CD14-positive monocyte (primary cell): ENCODE measurements around the gene PPP2R2D. TPM values are rescaled to one million over a fixed set of nuclear protein-coding genes. Genes with fewer than 3 reads are reported as not detected.

Experiments used
- DNase-seq, 3 donors: peaks; one replicate each; pipeline ENCODE4 v3.0.0-alpha.2; 2011 to 2022
- H2AFZ ChIP-seq: 2 replicates; pipeline ENCODE4 v1.6.0; 2012; ENCODE audit warnings: mild to moderate bottlenecking, low read depth, low read length, inconsistent platforms; ENCODE audit not compliant: insufficient read depth, poor library complexity, severe bottlenecking
- H3K27ac ChIP-seq, 2 donors: 1 replicate in 1 of 2; 2 replicates in 1 of 2; pipeline ENCODE4 v1.5.1; 2012 to 2013; ENCODE audit warnings: low read length in 2 of 2, control low read depth in 1 of 2, inconsistent platforms in 1 of 2, low read depth in 1 of 2, mild to moderate bottlenecking in 1 of 2
- H3K27me3 ChIP-seq, 2 donors: one replicate each; pipeline versions ENCODE4 v1.6.0 to v1.6.1; 2011 to 2013; ENCODE audit warnings: low read length in 2 of 2; ENCODE audit not compliant: control insufficient read depth in 2 of 2, insufficient read depth in 2 of 2
- H3K36me3 ChIP-seq, 2 donors: replicated peaks in 1 of 2; 1 replicate in 1 of 2; 2 replicates in 1 of 2; pipeline versions ENCODE4 v1.5.1 to v1.6.1; 2012 to 2013; ENCODE audit warnings: low read length in 2 of 2, control low read depth in 1 of 2, inconsistent platforms in 1 of 2, mild to moderate bottlenecking in 1 of 2; ENCODE audit not compliant: insufficient read depth in 2 of 2, control insufficient read depth in 1 of 2
- H3K4me1 ChIP-seq, 2 donors: 1 replicate in 1 of 2; 2 replicates in 1 of 2; pipeline versions ENCODE4 v1.5.1 to v1.6.1; 2012 to 2013; ENCODE audit warnings: low read length in 2 of 2, control low read depth in 1 of 2, inconsistent platforms in 1 of 2, mild to moderate bottlenecking in 1 of 2, moderate library complexity in 1 of 2; ENCODE audit not compliant: insufficient read depth in 2 of 2, control insufficient read depth in 1 of 2
- H3K4me2 ChIP-seq: replicated peaks from 2 replicates; pipeline ENCODE3; 2012; ENCODE audit warnings: low read length, moderate library complexity, mild to moderate bottlenecking; ENCODE audit not compliant: poor library complexity, severe bottlenecking; ENCODE audit errors: extremely low read depth
- H3K4me3 ChIP-seq, 3 experiments: fragments of 200-600 bp in 1 of 3; sonication (generic) in 1 of 3; replicated peaks in 1 of 3; 1 replicate in 2 of 3; 2 replicates in 1 of 3; pipeline ENCODE4 v1.5.1; 2011 to 2013; ENCODE audit warnings: low read length in 3 of 3, mild to moderate bottlenecking in 3 of 3, control low read depth in 2 of 3, low read depth in 2 of 3, inconsistent platforms in 1 of 3, moderate library complexity in 1 of 3
- H3K79me2 ChIP-seq: 2 replicates; pipeline ENCODE4 v1.6.0; 2012; ENCODE audit warnings: mild to moderate bottlenecking, control low read depth, inconsistent platforms, low read length, moderate library complexity; ENCODE audit not compliant: insufficient read depth
- H3K9ac ChIP-seq: 2 replicates; pipeline ENCODE4 v1.6.0; 2017; ENCODE audit warnings: low read length, mild to moderate bottlenecking; ENCODE audit not compliant: insufficient read depth, poor library complexity, severe bottlenecking
- H3K9me3 ChIP-seq, 2 donors: replicated peaks in 1 of 2; 1 replicate in 1 of 2; 2 replicates in 1 of 2; pipeline versions ENCODE4 v1.5.1 to v1.6.1; 2012 to 2013; ENCODE audit warnings: low read length in 2 of 2, control low read depth in 1 of 2; ENCODE audit not compliant: control insufficient read depth in 1 of 2, insufficient read depth in 1 of 2
- H4K20me1 ChIP-seq: 2 replicates; pipeline ENCODE4 v1.6.0; 2012; ENCODE audit warnings: mild to moderate bottlenecking, low read length, control low read depth, moderate library complexity; ENCODE audit not compliant: insufficient read depth
- H3K27ac Mint-ChIP-seq, 7 donors: one replicate each; pipeline ENCODE4 v1.8.0; 2020; ENCODE audit warnings: mild to moderate bottlenecking in 7 of 7, mixed read lengths in 7 of 7, moderate library complexity in 6 of 7, inconsistent platforms in 2 of 7
- H3K27me3 Mint-ChIP-seq, 3 donors: one replicate each; pipeline ENCODE4 v1.8.0; 2021 to 2022; ENCODE audit warnings: low read depth in 3 of 3, mild to moderate bottlenecking in 3 of 3, mixed read lengths in 3 of 3, moderate library complexity in 3 of 3, inconsistent platforms in 1 of 3
- H3K36me3 Mint-ChIP-seq, 2 donors: one replicate each; pipeline ENCODE4 v1.8.0; 2020; ENCODE audit warnings: mixed read lengths in 2 of 2, inconsistent platforms in 1 of 2, mild to moderate bottlenecking in 1 of 2
- H3K4me1 Mint-ChIP-seq: one replicate; pipeline ENCODE4 v1.8.0; 2020; ENCODE audit warnings: mild to moderate bottlenecking, mixed read lengths
- H3K4me3 Mint-ChIP-seq, 2 donors: one replicate each; pipeline ENCODE4 v1.8.0; 2020; ENCODE audit warnings: mild to moderate bottlenecking in 2 of 2, mixed read lengths in 2 of 2, moderate library complexity in 1 of 2
- H3K9me3 Mint-ChIP-seq, 7 donors: one replicate each; pipeline ENCODE4 v1.8.0; 2020 to 2022; ENCODE audit warnings: mixed read lengths in 7 of 7, mild to moderate bottlenecking in 6 of 7, moderate library complexity in 6 of 7, inconsistent platforms in 2 of 7
- CTCF ChIP-seq: fragments of 200-600 bp; IDR thresholded peaks from one replicate; pipeline ENCODE4 v1.8.0; 2022; ENCODE audit warnings: antibody characterized with exemption, mild to moderate bottlenecking
- WGBS: methylation state at CpG from one replicate; pipeline ENCODE4 v1.1.5; 2013; ENCODE audit warnings: missing lambda C conversion rate; ENCODE audit not compliant: insufficient coverage; 5-methylcytosine and 5-hydroxymethylcytosine counted together
- intact Hi-C, 2 donors: fragments of 100-400 bp; cut with micrococcal nuclease; formaldehyde crosslinking; loops; one replicate each; pipeline versions ENCODE4 v1.15.0 to v1.15.1; 2023
- polyA plus RNA-seq, 3 donors: library from polyadenylated mRNA; depleted of rRNA in 1 of 3; unstranded in 2 of 3; stranded (reverse) in 1 of 3; fragments of 300-500 nt in 2 of 3; fragments of >200 nt in 1 of 3; fragmentation: Illumina TruSeq in 2 of 3; gene quantifications; 1 replicate in 2 of 3; 2 replicates in 1 of 3; pipeline ENCODE4 v1.2.3, GENCODE V29; 2012 to 2021

The PPP2R2D gene
- polyA plus RNA-seq, 3 donors: 12.8 to 23.5 (median 12.9) TPM

DNA sequence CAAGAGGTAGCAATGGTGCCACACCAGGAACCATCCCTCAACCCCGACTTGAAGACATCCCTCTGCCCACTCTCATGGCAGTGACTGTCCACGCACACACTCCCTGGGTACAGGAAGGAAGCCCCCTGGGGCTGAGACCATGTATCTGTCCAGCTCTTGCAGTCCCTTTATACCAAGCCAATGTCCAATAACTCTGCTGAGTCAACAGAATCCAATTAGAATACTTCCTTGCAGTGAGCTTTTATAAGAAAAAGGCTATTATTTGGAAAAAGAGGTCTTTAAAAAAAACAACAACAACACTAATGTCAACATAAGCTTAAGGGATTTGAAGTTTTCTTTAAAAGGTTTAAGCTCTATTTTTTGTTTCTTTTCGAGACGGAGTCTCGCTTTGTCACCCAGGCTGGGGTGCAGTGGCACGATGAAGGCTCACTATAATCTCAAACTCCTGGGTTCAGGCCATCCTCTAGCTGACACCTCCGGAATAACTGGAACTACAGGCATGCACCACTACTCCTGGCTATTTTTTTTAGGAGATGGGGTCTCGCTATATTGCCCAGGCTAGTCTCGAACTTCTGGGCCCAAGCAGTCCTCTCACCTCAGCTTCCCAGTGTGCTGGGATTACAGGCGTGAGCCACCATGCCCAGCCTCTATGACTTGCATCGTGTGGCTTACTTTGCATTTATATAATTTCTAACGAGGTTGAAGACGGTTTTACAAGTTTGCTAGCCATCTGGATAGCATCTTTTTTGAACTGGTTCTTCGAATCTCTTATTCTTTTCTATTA lies 73.4 kb downstream of the PPP2R2D start:
- Mint-ChIP-seq H3K36me3 (peaks cover 26 to 28% of the 10 kb centered on the region in 2 donors), H3K27me3 (peaks cover 12 to 16% (median 13%) of the 10 kb centered on the region in 3 donors), H3K9me3 (peaks cover 0 to 4% (median 0%) of the 10 kb centered on the region in 7 donors), H3K4me3 (no peak overlapping the region), H3K4me1 (no peaks in the 10 kb centered on the region), H3K27ac (peak overlapping the region in 1 of 7 donors; percentile 22)
- no peak overlapping the region for H2AFZ ChIP-seq
- no peak overlapping the region for H3K4me3 ChIP-seq
- WGBS: 69% methylated on average over 5 of the region's 14 CpGs
- H3K4me2 ChIP-seq: no peak overlapping the region
- DNase-seq: no peak
- H3K27ac ChIP-seq: no peak overlapping the region
- no peak for TF ChIP-seq CTCF
- no peaks in the 10 kb centered on the region for H3K9me3 ChIP-seq
- H3K9ac ChIP-seq: no peak overlapping the region
- no peaks in the 10 kb centered on the region for H3K4me1 ChIP-seq
- peaks cover 5 to 16% of the 10 kb centered on the region in 2 donors for H3K36me3 ChIP-seq
- intact Hi-C loops: no loop called here
- H4K20me1 ChIP-seq: no peaks in the 10 kb centered on the region
- peaks cover 4 to 12% of the 10 kb centered on the region in 2 donors for H3K27me3 ChIP-seq
- no peaks in the 10 kb centered on the region for H3K79me2 ChIP-seq

- H2AFZ ChIP-seq: no peak overlapping the region
- TF ChIP-seq CTCF: no peak
- no peak overlapping the region for H3K4me3 ChIP-seq
- Mint-ChIP-seq H3K36me3 (peaks cover 20 to 26% of the 10 kb centered on the region in 2 donors), H3K4me3 (no peak overlapping the region), H3K27ac (no peak overlapping the region), H3K4me1 (peaks cover 4% of the 10 kb centered on the region), H3K9me3 (peaks cover 0 to 10% (median 4%) of the 10 kb centered on the region in 7 donors), H3K27me3 (peaks cover 20 to 24% (median 20%) of the 10 kb centered on the region in 3 donors)
- no peaks in the 10 kb centered on the region for H3K79me2 ChIP-seq
- H3K27me3 ChIP-seq: peaks cover 8 to 19% of the 10 kb centered on the region in 2 donors
- H3K9ac ChIP-seq: no peak overlapping the region
- H3K4me1 ChIP-seq: no peaks in the 10 kb centered on the region
- WGBS: 94% methylated on average over 3 of the region's 6 CpGs
- H3K27ac ChIP-seq: no peak overlapping the region
- H3K4me2 ChIP-seq: no peak overlapping the region
- DNase-seq: no peak
- H3K36me3 ChIP-seq: peaks cover 4 to 9% of the 10 kb centered on the region in 2 donors
- intact Hi-C loops: no loop called here
- no peaks in the 10 kb centered on the region for H3K9me3 ChIP-seq
- H4K20me1 ChIP-seq: no peaks in the 10 kb centered on the region
Measured at GRCh38 chr10:131975003-131975402, 74.2 kb downstream of the PPP2R2D start.
